Measurements from ENCODE around the gene SPAG5.

Gene SPAG5

DNA sequence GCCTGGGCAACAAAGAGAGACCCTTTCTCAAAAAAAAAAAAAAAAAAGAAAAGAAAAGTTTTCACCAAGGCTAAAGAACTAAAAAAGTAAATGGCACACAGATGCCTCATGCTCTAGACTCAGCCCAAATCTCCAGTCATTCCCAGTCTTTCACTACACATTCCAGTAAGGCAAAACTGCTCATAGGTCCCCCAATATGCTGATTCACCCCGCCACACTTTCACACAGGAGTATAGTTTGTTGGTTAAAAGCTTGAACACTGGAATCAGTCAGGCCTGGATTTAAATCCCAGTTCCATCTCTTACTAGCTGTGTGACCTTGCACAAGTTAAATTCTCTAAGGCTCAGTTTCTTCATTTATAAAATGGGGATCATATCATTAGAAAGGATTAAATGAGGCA, 29.4 kb downstream of the SPAG5 start:
- DNase-seq (ENCODE audit: low read depth in 1 of 2, low spot score in 1 of 2), result no peak
- no peak for TF ChIP-seq CTCF (IDR thresholded peaks at IDR 0.05; ENCODE audit: insufficient read depth, low read length)
- TF ChIP-seq SPI1 (IDR thresholded peaks at IDR 0.05; ENCODE audit: borderline replicate concordance, low read depth), result no peak
- no peak for TF ChIP-seq GABPA (IDR thresholded peaks at IDR 0.05; ENCODE audit: low read depth)
- TF ChIP-seq POLR2AphosphoS5 (IDR thresholded peaks at IDR 0.05; ENCODE audit: low read depth), result no peak
- TF ChIP-seq, protein P1, sequence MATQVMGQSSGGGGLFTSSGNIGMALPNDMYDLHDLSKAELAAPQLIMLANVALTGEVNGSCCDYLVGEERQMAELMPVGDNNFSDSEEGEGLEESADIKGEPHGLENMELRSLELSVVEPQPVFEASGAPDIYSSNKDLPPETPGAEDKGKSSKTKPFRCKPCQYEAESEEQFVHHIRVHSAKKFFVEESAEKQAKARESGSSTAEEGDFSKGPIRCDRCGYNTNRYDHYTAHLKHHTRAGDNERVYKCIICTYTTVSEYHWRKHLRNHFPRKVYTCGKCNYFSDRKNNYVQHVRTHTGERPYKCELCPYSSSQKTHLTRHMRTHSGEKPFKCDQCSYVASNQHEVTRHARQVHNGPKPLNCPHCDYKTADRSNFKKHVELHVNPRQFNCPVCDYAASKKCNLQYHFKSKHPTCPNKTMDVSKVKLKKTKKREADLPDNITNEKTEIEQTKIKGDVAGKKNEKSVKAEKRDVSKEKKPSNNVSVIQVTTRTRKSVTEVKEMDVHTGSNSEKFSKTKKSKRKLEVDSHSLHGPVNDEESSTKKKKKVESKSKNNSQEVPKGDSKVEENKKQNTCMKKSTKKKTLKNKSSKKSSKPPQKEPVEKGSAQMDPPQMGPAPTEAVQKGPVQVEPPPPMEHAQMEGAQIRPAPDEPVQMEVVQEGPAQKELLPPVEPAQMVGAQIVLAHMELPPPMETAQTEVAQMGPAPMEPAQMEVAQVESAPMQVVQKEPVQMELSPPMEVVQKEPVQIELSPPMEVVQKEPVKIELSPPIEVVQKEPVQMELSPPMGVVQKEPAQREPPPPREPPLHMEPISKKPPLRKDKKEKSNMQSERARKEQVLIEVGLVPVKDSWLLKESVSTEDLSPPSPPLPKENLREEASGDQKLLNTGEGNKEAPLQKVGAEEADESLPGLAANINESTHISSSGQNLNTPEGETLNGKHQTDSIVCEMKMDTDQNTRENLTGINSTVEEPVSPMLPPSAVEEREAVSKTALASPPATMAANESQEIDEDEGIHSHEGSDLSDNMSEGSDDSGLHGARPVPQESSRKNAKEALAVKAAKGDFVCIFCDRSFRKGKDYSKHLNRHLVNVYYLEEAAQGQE (IDR thresholded peaks at IDR 0.05; ENCODE audit: insufficient replicate concordance, low read depth), result no peak
- no peaks in the 10 kb centered on the region for H3K27me3 ChIP-seq (ENCODE audit: insufficient read depth, poor library complexity, severe bottlenecking)
- H3K27ac ChIP-seq (replicated peaks), result no peak overlapping the region
- H3K4me3 ChIP-seq (replicated peaks; ENCODE audit: insufficient read depth, low read length), result no peak overlapping the region

DNA sequence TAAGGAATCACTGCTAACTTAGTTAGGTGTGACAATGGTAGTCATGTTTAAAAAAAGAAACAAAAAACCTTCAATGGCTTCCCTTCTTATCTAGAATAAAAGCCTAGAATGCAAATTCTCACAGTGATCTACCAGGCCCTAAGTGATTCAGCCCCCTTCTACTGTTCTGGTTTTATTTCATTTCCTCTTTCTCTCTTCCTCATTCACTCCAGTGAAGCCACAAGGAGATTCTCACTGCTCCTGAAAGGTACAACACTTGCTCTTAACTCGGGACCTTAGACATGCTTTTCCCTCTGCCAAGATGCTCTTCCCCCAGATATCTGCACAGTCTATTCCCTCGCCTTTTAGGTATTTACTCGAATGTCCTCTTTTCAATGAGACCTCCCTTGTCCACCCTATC, 31.2 kb downstream of the SPAG5 start:
- Histone ChIP-seq H3K27ac (replicated peaks) (no peak overlapping the region), H3K4me3 (replicated peaks; ENCODE audit: insufficient read depth, low read length) (no peak overlapping the region), H3K27me3 (ENCODE audit: insufficient read depth, poor library complexity, severe bottlenecking) (no peaks in the 10 kb centered on the region)
- peak in 1 of 2 experiments; percentile 45 for DNase-seq (ENCODE audit: low read depth in 1 of 2, low spot score in 1 of 2)
- no peak for TF ChIP-seq POLR2AphosphoS5 (IDR thresholded peaks at IDR 0.05; ENCODE audit: low read depth)
- TF ChIP-seq SPI1 (IDR thresholded peaks at IDR 0.05; ENCODE audit: borderline replicate concordance, low read depth), result peak; percentile 98

GRCh38 chr17:28563475-28563874, 35.4 kb downstream of the SPAG5 start:
- H3K27me3 ChIP-seq (ENCODE audit: insufficient read depth, poor library complexity, severe bottlenecking), result no peaks in the 10 kb centered on the region
- H3K4me3 ChIP-seq (replicated peaks; ENCODE audit: insufficient read depth, low read length), result no peak overlapping the region
- no peak overlapping the region for H3K27ac ChIP-seq (replicated peaks)
- DNase-seq (ENCODE audit: low read depth in 1 of 2, low spot score in 1 of 2), result no peak
- TF ChIP-seq POLR2AphosphoS5 (IDR thresholded peaks at IDR 0.05; ENCODE audit: low read depth) (no peak), CTCF (IDR thresholded peaks at IDR 0.05; ENCODE audit: insufficient read depth, low read length) (no peak), SPI1 (IDR thresholded peaks at IDR 0.05; ENCODE audit: borderline replicate concordance, low read depth) (no peak), GABPA (IDR thresholded peaks at IDR 0.05; ENCODE audit: low read depth) (no peak)
- TF ChIP-seq, protein P1 (IDR thresholded peaks at IDR 0.05; ENCODE audit: insufficient replicate concordance, low read depth), result no peak

- TF ChIP-seq GABPA (IDR thresholded peaks at IDR 0.05; ENCODE audit: low read depth) (no peak), SPI1 (IDR thresholded peaks at IDR 0.05; ENCODE audit: borderline replicate concordance, low read depth) (no peak), POLR2AphosphoS5 (IDR thresholded peaks at IDR 0.05; ENCODE audit: low read depth) (no peak), CTCF (IDR thresholded peaks at IDR 0.05; ENCODE audit: insufficient read depth, low read length) (no peak)
- TF ChIP-seq, protein P1 (IDR thresholded peaks at IDR 0.05; ENCODE audit: insufficient replicate concordance, low read depth), result no peak
- no peaks in the 10 kb centered on the region for H3K27me3 ChIP-seq (ENCODE audit: insufficient read depth, poor library complexity, severe bottlenecking)
Observed at GRCh38 chr17:28555022-28555421, 43.8 kb downstream of the SPAG5 start.

More at GRCh38 chr17:28555022-28555421, 43.8 kb downstream of the SPAG5 start:
- Histone ChIP-seq H3K4me3 (replicated peaks; ENCODE audit: insufficient read depth, low read length) (no peak overlapping the region), H3K27ac (replicated peaks) (no peak overlapping the region)
- DNase-seq (ENCODE audit: low read depth in 1 of 2, low spot score in 1 of 2), result no peak

All from HL-60 (cell line).